GM12874 (cell line): ENCODE data around the gene MMS22L.

ENCODE experiments used
- TF ChIP-seq, protein P1 (sequence below): IDR thresholded peaks from 2 replicates; pipeline ENCODE4 v1.5.1; 2011; ENCODE audit warnings: low read depth, mild to moderate bottlenecking, control low read depth, low read length, moderate library complexity; ENCODE audit not compliant: insufficient read depth

The MMS22L gene

GRCh38 chr6:97136626-97137358 is 146.2 kb downstream of the MMS22L start:
- TF ChIP-seq, protein P1, sequence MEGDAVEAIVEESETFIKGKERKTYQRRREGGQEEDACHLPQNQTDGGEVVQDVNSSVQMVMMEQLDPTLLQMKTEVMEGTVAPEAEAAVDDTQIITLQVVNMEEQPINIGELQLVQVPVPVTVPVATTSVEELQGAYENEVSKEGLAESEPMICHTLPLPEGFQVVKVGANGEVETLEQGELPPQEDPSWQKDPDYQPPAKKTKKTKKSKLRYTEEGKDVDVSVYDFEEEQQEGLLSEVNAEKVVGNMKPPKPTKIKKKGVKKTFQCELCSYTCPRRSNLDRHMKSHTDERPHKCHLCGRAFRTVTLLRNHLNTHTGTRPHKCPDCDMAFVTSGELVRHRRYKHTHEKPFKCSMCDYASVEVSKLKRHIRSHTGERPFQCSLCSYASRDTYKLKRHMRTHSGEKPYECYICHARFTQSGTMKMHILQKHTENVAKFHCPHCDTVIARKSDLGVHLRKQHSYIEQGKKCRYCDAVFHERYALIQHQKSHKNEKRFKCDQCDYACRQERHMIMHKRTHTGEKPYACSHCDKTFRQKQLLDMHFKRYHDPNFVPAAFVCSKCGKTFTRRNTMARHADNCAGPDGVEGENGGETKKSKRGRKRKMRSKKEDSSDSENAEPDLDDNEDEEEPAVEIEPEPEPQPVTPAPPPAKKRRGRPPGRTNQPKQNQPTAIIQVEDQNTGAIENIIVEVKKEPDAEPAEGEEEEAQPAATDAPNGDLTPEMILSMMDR, result no peak

DNA sequence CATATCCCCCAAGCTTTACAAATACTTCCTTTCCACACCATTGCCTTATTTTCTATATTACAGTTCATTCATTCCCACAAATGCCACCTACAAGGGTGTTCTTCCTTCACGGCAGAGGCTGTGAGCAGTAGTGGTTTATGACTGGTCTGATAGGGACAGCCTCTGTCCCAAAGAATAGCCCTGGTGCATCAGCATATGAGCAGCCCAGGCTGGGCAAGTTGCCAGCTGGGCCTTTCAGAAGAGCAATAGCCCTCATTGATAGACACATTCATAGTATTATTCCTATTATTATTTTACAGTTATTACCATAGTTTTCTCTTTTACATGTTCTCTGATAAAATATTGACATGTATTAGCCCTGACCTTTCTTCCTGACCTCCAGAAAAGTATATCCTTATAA is 149.9 kb downstream of the MMS22L start:
- TF ChIP-seq, protein P1, result no peak

DNA sequence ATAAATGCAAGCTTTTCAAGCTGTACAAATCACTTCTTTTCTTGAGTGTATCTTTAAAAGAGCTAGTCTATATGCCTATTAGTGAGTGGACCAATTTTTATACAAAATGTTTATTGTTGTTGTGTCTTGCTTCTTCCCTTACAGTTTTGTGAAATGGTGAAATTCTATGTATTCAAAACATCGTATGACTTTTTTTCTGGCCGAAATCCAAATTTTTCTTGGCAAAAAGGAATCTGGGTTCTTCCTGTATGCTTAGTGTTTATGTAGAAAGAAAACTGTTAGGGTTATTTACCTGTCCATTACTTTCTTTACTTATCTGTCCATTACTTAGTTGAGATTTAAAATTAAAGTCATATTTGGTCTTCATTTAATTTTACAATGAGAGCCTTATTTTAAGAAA is 153.9 kb downstream of the MMS22L start:
- TF ChIP-seq, protein P1, result no peak

DNA sequence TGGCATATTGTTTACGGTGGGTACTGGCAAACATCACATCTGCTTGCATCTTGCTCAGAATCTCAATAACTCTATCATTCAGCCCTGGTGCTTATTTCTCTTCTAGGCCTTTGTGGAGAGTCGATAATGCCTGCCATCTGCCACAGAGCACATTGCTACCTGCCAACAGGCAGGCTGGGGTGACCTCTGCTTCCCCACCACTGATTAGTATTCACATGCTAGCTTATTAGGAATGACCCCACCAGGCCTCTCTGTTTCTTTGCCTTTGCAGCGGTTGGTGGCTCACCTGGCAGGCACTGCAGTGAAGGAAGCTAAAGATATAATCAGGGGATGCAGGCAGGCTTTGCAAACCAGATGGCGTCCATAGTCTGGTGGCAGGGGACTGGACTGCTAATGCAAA is 154.5 kb downstream of the MMS22L start:
- TF ChIP-seq, protein P1, result no peak

- TF ChIP-seq, protein P1, result no peak
Observed at GRCh38 chr6:97123652-97124051, 159.4 kb downstream of the MMS22L start.

DNA sequence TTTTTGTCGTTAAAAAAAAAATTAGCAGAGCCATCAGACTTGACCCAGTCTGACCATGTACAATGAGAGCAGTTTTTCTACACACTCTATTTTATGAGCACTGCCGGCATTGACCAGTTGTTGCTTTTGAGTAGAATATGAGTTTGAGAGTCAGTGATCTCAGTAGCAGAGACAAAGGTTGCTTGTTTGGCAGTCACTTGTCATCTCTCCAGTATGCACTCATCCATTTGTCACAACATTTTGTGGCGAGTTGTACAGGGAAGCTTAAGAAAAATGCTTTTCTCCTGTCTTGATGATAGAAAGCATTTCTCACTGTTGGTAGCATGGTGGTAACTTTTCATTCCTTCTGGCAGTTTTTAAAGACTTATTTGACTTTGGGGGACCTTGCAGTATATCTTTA is 159.9 kb downstream of the MMS22L start:
- TF ChIP-seq, protein P1, result no peak

DNA sequence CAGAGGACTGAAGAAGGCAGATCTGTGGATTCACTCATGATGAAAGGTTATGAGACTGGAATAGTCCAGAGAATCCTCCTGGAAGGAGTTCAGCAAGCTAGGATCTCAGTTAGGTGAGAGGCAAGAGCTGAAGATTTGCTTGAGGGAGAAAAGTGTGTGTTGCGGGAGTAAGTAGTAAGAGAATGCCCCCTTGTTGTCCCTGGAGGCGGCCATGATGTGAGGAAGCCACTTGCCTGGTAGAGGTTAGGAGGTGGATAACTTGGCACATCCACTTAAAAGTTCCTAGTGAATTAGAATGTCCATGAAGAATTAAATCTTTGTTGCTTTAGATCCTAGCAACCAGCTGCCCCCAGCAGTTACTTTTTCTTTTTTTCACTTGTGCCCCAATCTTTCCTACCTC is 162.5 kb downstream of the MMS22L start:
- TF ChIP-seq, protein P1, result no peak
